GM21515 (cell line): ENCODE results near the gene TST.
"Not testable (repeated sequence)": the region's sequence is repeated elsewhere in the genome, so short reads cannot be mapped to it uniquely, and the experiment has no call there.

Source experiments
- ATAC-seq: cut with Tn5 transposase; IDR thresholded peaks from one replicate; pipeline ENCODE4 v1.9.1; 2021; ENCODE audit not compliant: unreplicated experiment

Gene TST

DNA sequence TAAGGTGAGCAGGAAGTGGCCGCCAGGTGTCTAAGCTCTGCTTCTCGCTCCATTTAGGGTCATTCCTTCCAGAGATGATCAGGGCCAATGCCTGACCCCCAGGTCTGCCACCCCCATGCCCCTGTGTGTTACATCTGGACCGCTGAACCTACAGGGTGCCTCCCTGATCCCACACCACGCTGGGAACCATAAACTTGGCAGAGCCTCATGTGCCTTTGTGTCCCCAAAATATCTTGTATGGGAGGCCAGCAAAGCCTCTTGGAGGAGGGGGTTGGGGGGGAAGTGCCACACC, 3.7 kb downstream of the TST start:
- no peak for ATAC-seq

DNA sequence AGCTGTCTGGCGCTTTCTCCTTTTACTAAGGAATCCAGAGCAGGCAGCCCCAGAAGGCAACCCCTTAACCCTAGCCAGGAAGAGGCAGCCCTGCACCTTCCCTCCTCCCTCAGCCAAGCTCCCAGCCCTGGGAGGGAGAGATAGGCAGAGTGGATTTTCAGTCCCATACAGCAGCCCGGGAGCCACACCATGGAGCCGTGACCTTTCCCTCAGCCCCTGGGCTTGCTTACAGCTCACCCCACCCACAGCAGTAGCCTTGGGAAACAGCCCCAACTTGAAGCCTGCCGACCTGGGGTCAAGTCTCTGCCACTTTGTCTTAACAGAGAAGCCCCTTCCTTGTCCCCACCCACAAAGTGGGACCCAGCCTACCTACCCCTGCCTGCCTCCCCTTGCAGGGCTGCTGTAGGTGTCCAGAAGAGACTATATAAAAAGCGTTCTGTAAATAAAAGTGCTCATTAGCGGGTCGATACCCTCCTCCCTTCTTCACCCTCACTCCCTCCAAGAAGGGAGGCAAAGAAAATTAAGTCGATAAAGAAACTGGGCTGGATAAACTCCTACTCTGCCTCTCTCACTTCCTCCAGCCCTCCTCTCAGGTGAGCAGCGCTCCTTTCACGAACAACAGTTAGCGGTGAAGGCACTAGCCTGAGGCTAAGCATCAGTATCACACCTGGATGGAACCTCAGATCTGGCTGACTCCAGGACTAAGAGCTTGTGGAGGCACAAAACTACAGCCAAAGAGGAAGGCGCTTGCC, 4.2 kb downstream of the TST start:
- ATAC-seq = no peak

DNA sequence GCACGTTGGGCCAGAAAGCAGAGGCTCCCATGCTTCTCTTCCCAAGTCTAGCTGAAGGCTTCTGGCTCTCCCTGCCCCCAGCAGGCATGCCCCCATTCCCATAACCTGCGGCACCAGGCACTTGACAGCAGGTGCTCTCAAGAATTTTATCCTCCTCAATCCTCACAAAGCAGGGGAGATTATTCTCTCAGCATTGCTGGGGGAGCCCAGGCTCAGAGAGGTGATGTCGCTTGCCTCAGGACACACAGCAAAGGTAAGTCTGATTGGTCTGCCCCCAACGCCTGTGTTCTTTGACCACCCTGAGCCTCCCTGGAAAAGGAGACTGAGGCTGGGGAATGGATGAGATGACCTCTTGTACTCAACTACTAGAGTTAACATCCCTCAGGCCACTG, 4.8 kb downstream of the TST start:
- ATAC-seq = no peak

DNA sequence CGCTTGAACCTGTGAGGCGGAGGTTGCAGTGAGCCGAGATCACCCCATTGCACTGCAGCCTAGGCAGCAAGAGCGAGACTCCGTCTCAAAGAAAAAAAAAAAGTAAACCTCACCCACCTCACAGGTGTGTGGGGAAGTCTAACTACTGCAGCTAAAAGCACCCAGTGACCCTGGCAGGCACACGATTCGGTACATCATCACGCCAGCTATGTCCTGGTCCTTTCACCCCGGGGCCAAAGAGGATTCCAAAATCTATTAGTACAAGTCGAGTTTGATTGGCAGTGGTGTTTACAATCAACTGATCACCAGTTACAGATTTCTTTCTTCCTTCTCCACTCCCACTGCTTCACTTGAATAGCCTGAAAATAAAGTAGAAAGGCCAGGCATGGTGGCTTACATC, 6.3 kb downstream of the TST start:
- ATAC-seq = no peak

DNA sequence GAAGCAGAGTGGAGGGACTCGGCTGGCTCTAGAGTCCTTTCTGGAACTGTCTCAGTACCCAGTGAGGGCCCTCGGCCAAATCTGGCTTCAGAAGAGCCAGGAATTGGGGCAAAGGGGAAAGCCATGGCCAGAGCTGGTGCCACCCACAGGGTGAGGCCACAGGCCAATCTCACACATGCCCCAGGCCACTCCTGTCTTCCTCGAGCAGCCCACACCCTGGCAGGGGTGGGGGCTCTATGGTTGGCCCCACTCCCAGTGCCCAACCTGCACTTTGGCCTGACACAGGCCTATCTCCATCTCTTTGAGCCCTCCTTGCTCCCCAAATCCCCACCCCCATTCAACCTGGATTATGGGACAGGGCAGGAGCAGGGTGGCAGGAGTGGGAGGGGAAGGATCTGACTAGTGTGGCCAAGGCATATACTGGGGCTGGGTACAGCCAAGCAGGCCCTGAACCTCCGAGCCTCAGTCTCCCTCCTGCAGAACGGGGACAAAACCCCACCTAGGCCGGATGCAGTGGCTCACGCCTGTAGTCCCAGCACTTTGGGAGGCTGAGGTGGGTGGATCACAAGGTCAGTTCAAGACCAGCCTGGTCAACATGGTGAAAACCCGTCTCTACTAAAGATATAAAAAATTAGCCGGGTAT, 6.9 kb downstream of the TST start:
- ATAC-seq = no peak

DNA sequence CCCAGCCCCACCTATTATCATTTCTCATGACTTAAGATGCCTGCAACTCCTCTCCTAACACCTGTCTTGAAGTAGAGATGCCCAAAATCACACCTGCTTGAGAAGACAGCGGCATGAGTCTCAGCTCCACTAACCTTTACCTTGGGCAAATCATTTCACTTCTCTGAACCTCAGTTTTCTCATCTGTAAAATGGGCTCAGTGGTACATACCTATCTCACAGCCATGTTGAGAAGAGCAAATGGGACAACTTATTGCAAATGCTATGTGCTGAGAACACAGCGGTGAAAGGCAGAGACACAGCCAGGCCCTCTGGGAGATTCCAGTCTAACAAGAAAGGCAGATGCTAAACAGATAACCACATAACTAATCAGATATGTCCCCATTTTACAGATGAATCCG, 7.8 kb downstream of the TST start:
- no peak for ATAC-seq

DNA sequence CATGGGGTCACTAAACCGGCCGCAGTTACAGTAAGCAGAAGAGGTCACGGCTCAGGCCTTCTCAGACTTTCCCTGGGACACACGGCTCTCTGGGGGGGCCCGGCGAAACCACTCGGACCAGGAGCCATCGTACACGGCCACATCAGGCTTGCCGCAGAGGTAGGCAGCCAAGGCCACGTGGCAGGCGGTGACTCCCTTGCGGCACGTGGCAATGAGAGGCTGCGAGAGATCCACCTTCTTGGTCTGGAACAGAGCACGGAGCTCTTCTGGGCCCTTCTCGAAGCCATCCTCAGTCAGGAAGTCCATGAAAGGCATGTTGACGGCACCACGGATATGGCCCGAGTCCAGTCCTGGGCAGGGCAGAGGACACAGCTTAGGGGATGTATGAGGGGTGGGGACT, 8.3 kb downstream of the TST start:
- ATAC-seq = no peak

DNA sequence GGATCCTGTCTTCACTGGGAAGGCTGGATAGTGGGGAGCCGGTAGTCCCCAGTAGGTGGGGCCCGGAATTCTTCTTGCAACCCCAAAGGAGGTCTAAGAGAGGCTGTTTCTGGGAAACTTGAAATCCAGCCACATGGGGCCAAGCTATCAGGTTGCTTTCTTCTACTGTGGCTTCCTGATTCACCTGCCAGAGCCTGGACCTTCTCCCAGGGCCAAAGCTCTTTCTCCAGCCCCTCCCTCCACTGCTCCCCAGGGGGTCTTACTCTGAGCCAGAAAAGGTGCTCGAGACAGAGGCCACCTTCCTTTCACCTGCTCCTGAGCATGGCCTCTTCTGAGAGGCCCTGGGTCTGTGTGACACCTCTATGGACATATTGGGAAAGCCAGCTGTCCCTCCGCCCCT, 9.1 kb downstream of the TST start:
- ATAC-seq = no peak

DNA sequence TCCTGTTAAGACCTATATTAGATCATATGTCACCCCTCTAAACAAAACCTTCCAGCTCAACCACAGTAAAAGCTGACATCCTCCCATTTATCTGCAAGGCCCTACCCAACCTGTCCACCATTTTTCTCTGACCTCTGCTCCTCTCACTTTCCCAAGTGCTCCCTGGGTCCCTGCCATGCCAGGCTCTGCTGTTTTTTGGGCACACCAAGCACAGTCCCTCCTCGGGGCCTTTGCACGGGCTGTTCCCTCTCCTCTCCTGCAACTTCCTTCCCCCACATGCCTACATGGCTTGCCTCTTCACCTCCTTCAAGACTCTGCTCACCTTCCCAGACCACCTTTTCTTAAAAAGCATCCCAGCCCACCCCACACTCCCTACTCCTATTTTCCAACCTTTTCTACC, 9.8 kb downstream of the TST start:
- no peak for ATAC-seq

DNA sequence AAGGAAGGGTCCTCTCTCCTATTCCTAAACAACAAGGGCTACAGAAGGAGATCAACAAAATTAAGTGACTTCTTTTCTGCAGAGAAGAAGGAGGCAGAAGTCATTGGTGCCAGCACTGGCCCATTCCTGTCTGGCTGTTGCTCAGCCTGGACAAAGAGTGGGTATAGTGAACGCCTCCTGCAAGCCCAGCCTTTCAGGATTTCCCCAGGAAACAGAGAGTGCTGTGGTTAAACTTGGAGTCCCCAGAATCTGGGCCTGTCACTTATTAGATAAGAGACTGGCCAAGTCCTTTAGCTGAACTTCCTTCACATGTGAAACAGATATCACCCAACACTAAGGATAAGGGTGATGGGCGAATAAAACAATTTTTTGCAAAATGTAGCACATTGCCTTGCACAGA, 10.9 kb downstream of the TST start:
- no peak for ATAC-seq

DNA sequence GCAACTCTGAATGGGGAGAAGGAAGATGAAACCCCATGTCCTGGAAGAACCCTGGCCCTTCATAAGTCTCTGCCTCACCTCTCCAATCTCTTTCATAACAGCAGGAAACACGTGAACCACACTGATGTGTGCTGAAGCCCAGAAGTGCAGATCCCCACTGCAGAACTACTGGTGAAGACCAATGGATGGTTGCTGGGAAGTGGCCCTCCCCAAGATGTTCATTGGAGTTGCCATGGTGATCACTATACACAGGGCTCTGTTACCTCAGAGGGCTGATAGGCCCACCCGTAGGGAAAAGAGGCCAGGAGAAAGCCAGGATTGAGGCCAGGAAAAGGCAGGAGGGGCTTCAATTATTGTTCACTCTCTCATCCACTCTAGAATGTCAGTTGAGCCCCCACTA, 11.6 kb downstream of the TST start:
- ATAC-seq = no peak

DNA sequence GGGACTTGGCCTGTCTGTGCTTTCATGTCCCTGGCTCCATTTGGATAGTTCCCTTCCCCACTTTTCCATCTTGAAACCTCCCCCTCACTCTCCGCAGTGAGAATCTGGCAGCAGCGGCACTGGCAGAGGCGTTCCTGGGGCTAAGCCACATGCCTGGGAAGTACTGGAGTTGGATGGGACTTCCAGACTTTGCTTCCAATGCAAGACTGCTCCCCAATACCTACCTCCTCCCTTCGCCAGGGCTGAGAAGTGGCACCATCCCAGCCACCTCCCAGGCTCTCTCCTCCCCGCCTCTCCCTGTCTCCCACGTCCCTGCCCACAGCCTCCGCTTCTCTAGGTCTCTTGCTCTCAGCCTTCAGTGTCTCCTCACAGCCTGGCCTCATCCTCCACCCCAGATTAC, 16.6 kb downstream of the TST start:
- no peak for ATAC-seq

DNA sequence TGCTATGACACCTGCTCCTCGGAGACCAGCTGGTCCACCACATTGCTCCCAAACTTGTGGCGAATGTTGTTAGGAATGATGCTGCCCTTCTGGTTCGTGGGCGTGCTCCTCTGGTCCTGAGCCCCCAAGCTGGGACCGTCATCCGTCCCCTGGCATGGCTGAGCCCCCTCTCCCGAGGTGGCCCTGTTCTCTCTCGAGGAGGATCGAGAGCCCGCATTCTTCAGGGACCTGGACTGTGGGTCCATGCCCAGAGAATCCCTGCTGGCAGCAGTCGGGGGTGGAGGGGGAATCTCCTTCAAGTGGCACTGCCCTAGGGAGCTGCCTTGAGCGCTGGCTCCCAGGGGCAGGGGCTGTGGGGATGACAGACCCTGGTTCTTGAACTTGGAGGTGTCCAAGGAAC, 17.4 kb downstream of the TST start:
- no peak for ATAC-seq

DNA sequence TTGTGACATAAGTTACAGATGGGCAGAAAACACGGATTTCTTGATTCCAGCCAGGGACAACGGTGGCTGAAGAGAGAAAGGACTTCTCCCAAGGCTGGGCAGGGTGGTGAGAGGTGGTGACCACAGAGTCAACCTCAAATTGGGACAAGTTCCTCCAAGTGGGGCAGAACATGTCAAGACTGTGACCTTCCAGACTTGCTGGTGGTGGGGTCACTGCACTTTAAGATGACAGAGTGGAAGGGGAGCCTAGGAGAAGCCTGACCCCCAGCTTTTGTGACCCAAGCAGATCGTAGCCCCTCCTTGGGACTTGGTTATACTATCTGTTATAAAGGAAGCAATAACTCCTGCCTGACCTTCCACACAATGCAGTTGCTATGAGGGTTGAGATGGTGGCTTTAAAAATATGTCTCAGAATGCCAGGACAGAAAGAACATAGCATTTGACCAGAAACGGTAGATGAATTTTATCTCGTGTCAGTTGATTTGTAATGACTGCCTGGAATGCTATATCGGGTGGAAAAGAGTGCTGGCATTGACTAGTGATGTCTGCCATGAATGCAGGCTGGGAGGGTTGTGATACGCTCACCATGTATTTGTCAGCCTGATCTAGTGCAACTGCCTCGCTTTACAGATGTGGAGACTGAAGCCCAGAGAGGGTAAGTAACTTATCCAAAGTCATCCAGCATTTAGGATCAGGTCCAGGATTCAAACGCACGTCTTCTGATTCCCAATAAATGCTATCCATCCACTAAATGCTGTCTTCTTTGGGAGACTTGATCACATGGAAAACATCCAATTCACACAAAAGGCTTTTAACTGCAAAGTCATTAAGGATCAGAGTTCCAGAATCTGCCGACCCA, 18.3 kb downstream of the TST start:
- ATAC-seq = no peak

DNA sequence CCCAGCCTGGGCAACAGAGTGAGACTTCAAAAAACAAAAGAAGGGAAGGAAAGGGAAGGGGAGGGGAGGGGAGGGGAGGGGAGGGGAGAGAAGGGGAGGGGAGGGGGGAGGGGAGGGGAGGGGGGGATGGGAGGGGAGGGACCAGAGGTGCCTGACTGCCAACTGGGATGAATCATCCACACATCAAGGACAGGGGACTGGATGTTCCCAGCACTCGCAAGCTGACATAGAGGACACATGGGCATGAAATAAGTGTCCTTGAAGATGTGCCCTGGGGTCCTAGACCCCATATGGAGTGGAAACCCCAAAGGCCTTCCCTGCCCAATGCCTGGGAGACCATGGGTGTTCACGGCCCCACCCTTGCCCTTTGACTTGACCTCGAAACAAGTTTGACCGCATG, 19.8 kb downstream of the TST start:
- ATAC-seq = no peak

DNA sequence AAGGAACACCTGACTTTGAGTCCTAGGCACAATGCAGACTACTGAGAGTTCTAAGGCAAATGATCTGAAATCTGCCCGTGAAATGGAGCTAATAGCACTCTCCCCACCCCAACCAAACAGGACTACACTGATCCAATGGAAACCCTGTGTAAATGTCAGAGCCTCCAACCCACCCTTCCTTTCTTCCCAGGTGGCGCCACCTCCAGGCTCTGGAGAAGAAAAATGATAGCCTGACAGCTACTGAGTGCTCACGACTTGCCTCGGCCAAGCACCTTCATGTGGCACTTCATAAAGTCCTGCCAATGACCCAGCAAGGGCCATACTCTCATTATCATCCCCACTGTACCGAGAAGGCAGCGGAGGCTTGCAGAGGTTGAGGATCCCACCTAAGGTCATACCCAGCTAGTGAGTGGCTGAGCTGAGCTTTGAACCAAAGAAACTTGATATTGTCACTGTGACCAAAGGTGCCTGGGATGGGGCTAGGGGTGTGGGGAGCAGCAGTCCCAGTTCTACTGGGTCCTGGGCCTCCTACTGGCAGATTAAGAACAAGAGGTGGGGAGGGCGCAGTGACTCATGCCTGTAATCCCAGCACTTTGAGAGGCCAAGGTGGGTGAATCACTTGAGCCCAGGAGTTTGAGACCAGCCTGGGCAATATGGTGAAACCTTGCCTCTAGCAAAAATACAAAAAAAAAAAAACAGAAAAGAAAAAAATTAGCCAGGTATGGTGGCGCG, 20.5 kb downstream of the TST start:
- no peak for ATAC-seq

DNA sequence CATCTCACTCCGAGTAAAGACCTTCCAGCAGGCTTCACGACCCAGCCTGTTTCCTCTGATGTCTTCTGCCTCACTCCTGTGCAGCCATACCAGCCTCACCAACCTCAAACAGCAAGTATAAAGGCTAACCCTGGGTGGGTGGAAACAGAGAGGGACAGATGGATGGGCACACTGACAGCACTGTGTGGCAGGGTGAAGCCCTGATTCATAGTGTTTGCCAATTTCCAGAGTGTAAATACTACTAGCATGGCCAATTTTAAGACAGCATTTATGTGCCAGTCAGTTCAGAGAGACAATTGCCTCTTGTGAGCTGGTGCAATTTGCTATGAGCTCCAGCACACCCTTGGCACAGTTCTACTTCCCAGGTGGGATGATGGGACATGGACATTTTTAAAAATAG, 21.5 kb downstream of the TST start:
- no peak for ATAC-seq

DNA sequence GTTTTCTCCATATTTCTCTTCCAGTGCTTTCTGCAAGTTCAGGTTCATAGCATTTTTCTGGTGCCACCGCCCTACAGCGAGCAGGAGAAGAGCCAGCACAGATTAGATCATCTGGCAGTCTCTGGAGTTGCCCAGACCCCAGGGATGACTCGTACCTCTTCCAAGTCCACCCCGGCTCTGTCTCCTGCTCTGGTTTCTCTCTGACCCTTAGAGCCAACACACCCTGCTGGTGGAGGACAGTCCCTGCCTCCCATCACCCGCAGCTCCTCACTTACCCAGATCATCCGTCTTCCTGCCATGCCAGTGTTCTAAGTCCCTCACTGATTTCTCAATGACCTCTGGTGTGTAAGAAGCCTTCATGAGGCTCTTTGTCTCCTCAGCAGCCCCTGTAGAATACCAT, 28.0 kb downstream of the TST start:
- no peak for ATAC-seq

DNA sequence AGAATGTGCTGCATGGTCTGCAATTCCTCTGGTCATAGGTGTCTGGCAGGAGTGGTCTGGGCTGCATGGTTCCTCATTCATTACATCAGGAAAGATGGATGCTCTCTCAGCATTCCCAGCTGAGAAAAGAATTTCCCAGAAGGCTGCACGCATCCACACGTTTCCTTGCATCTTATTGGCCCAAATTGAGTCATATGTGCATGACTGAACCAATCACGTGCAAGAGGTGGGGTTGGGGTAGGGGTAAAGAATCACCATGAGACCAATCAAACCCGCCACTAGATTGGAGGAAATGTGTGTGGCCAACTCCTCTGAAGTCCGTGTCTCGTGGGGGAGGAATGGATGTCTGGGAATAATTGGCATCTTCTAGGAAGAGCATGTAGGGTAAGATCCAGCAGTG, 28.8 kb downstream of the TST start:
- no peak for ATAC-seq

DNA sequence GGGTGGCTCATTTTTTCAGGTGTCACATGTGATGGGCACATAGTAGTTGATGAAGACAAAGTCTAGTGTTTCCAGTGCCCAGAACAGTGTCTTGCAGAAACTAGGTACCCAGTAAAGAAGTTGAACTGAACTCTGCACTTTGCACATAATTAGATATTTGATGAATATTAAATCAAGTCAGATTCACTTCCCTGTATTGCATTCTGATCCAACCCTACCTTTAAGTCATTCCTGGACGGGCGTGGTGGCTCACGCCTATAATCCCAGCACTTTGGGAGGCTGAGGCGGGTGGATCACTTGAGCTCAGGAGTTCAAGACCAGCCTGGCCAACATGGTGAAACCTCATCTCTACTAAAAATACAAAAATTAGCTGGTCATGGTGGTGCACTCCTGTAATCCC, 30.2 kb downstream of the TST start:
- not testable (repeated sequence) for ATAC-seq

DNA sequence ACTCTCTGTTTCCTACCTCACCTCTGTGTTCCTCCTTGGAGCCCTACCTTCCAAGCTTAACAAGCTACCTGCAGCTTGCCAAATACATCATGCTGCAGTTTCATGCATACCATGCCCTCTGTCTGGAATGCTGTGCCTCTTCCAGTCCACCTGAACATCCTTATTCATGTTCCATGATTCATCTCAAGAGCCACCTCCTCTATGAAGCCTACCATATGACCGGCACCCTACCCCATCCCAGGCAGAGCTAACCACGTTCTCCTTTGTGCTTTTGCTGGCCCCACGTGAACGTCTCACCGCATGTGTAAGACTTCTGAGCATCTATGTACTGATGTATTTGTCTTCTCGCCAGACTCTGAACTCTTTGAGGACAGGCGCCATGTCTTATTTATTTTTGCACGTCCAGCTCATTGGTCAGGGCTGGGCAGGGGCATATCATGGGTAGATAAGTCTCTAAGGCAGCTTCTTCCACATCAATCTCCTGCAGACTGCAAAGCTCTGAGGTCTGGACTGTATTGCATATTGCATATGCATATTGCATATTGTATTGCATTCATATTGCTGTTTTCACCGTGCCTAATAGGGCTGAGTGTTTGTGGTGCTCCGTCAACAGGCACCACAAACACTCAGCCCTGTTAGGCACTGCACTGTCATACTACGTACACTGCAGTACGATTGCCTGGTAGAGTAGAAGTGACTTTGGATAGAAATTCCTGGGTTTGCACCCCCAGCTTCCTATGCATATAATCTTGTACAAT, 31.0 kb downstream of the TST start:
- no peak for ATAC-seq
